H1 (cell line): ENCODE measurements around the gene AHNAK2.

ENCODE experiments used
- CEBPB ChIP-seq: IDR thresholded peaks from 2 replicates; pipeline ENCODE4 v1.6.1; 2012; ENCODE audit warnings: low read depth, low read length
- EP300 ChIP-seq, 2 experiments: IDR thresholded peaks; 1 replicate in 1 of 2; 2 replicates in 1 of 2; pipeline ENCODE4 v1.6.1; 2011 to 2012; ENCODE audit warnings: low read depth in 2 of 2, low read length in 2 of 2, mild to moderate bottlenecking in 2 of 2, borderline replicate concordance in 1 of 2, inconsistent platforms in 1 of 2, moderate library complexity in 1 of 2
- FOSL1 ChIP-seq: IDR thresholded peaks from 2 replicates; pipeline ENCODE4 v1.6.1; 2011; ENCODE audit warnings: mild to moderate bottlenecking, low read depth, low read length, moderate library complexity; ENCODE audit not compliant: insufficient read depth
- GTF2F1 ChIP-seq: IDR thresholded peaks from 2 replicates; pipeline ENCODE4 v1.6.1; 2012; ENCODE audit warnings: low read depth, low read length, improper control_type of control experiment, borderline replicate concordance
- HDAC6 ChIP-seq: IDR thresholded peaks from one replicate; pipeline ENCODE4 v1.7.1; 2012; ENCODE audit warnings: low read depth, mild to moderate bottlenecking, inconsistent platforms, low read length, moderate library complexity
- MAFK ChIP-seq: IDR thresholded peaks from 2 replicates; pipeline ENCODE4 v1.6.1; 2012; ENCODE audit warnings: low read depth, mild to moderate bottlenecking, improper control_type of control experiment, low read length
- POLR2A ChIP-seq, 2 experiments: IDR thresholded peaks; 1 replicate in 1 of 2; 2 replicates in 1 of 2; pipeline ENCODE4 v1.6.1; 2011; ENCODE audit warnings: low read depth in 2 of 2, low read length in 2 of 2, mild to moderate bottlenecking in 2 of 2; ENCODE audit errors: control extremely low read depth in 1 of 2
- SRF ChIP-seq: IDR thresholded peaks from 2 replicates; pipeline ENCODE4 v1.6.1; 2011; ENCODE audit warnings: mild to moderate bottlenecking, low read depth, low read length, moderate library complexity
- TAF1 ChIP-seq: IDR thresholded peaks from 2 replicates; pipeline ENCODE4 v1.6.1; 2011; ENCODE audit warnings: mild to moderate bottlenecking, low read depth, low read length
- TF ChIP-seq, protein P1 (sequence below), 3 experiments: IDR thresholded peaks; 1 replicate in 2 of 3; 2 replicates in 1 of 3; pipeline versions ENCODE4 v1.5.1 to v1.6.1; 2011; ENCODE audit warnings: low read length in 3 of 3, mild to moderate bottlenecking in 3 of 3, inconsistent platforms in 2 of 3, low read depth in 1 of 3, moderate library complexity in 1 of 3; ENCODE audit not compliant: insufficient read depth in 1 of 3; ENCODE audit errors: control extremely low read depth in 1 of 3

DNA sequence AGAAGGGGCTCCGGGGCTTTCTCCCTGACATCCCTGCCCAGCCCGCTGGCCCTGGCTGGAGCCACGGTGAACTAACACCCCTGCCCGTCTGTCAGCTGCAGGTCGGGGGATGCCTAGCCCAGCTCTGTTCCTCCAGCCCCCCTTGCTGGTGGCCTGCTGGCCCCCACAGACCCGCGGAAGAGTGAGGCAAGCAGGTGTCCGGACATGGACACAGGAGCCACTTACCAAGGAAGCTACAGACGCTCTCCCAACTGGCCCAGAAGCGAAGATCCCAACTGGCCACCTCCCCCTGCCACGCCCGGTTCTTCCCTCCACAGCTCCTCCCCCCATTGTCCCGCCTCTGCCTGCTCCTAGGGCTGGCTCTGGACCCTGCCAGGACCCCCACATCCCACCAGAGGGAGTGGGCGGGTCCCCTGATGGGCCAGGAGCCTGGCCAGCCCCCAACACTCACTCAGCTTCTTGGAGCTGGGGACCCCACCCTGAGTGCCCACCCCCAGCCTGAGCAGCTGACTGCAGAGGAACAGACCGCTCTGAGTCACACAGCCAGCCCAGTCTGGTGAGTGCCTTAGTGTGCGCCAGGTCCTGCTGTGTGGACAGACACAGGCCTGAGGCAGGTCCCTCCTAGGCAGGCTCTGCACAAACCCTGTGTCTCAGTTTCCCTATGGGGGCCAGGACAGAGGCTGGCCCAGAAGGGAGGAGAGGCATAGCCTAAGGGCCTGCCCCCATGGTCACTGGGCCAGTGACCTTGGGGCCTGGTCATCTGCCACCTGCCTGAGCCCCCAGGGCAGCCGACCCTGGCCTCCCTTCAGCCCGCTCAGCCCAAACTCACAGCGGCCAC, 7.7 kb downstream of the AHNAK2 start:
- TF ChIP-seq FOSL1 (no peak), MAFK (no peak), SRF (no peak), GTF2F1 (no peak), TAF1 (no peak), CEBPB (no peak), EP300 (IDR thresholded peaks at IDR 0.05; ENCODE audit: borderline replicate concordance in 1 of 2, low read depth in 2 of 2, low read length in 2 of 2) (no peak), HDAC6 (no peak), POLR2A (IDR thresholded peaks at IDR 0.05; ENCODE audit: control extremely low read depth in 1 of 2, low read depth in 2 of 2, low read length in 2 of 2) (no peak)
- TF ChIP-seq, protein P1, sequence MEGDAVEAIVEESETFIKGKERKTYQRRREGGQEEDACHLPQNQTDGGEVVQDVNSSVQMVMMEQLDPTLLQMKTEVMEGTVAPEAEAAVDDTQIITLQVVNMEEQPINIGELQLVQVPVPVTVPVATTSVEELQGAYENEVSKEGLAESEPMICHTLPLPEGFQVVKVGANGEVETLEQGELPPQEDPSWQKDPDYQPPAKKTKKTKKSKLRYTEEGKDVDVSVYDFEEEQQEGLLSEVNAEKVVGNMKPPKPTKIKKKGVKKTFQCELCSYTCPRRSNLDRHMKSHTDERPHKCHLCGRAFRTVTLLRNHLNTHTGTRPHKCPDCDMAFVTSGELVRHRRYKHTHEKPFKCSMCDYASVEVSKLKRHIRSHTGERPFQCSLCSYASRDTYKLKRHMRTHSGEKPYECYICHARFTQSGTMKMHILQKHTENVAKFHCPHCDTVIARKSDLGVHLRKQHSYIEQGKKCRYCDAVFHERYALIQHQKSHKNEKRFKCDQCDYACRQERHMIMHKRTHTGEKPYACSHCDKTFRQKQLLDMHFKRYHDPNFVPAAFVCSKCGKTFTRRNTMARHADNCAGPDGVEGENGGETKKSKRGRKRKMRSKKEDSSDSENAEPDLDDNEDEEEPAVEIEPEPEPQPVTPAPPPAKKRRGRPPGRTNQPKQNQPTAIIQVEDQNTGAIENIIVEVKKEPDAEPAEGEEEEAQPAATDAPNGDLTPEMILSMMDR (IDR thresholded peaks at IDR 0.05; ENCODE audit: control extremely low read depth in 1 of 3, insufficient read depth in 1 of 3, low read depth in 1 of 3, low read length in 3 of 3): no peak
